PC-3 (cell line): ENCODE data around the gene PAPSS1. TPM values are rescaled to one million over a fixed set of nuclear protein-coding genes. Genes with fewer than 3 reads are reported as not detected.
"Not testable (repeated sequence)": the region's sequence is repeated elsewhere in the genome, so short reads cannot be mapped to it uniquely, and the experiment has no call there.

ENCODE experiments used
- ATAC-seq: fragments of 200-7000 bp; cut with Tn5 transposase; 2 replicates; pipeline ENCODE4 v1.9.1; 2020; ENCODE audit warnings: mild to moderate bottlenecking, moderate library complexity
- BruUV-seq: library from RNA; stranded (reverse); fragments of 400-500 nt; replicated peaks from 2 replicates; lab custom pipeline; 2021; lab: Mats Ljungman, UMichigan
- CTCF ChIA-PET: fragments of 300-600 bp; sonication (Branson Sonifier 250); formaldehyde crosslinking; loops from one replicate; lab custom pipeline; 2022; ENCODE audit warnings: antibody characterized with exemption; lab: Charles Lee
- POLR2A ChIA-PET: fragments of 300-600 bp; sonication (Branson Sonifier 250); formaldehyde crosslinking; loops from one replicate; lab custom pipeline; 2022; ENCODE audit warnings: antibody characterized with exemption; ENCODE audit not compliant: unreplicated experiment; lab: Charles Lee
- DNase-seq: peaks from one replicate; pipeline ENCODE4 v3.0.0-alpha.2; 2015
- H2AFZ ChIP-seq: fragments of 300-600 bp; sonication (generic); 2 replicates; pipeline ENCODE4 v1.6.0; 2016; ENCODE audit warnings: antibody characterized with exemption, low read length
- H3F3A ChIP-seq: fragments of 300-600 bp; sonication (generic); one replicate; pipeline ENCODE4 v1.6.0; 2017; ENCODE audit warnings: antibody characterized with exemption, low read length, control low read depth, mild to moderate bottlenecking; ENCODE audit not compliant: unreplicated experiment
- H3K27ac ChIP-seq: fragments of 300-600 bp; sonication (generic); 2 replicates; pipeline ENCODE4 v1.5.1; 2016; ENCODE audit warnings: mild to moderate bottlenecking, low read length
- H3K27me3 ChIP-seq: fragments of 300-600 bp; sonication (generic); 2 replicates; pipeline ENCODE4 v1.6.1; 2016; ENCODE audit warnings: low read length, mixed read lengths
- H3K36me3 ChIP-seq: fragments of 300-600 bp; sonication (generic); 2 replicates; pipeline ENCODE4 v1.6.1; 2016; ENCODE audit warnings: low read depth, mixed run types, low read length, mixed read lengths
- H3K4me1 ChIP-seq: fragments of 300-600 bp; sonication (generic); 2 replicates; pipeline ENCODE4 v1.5.1; 2016; ENCODE audit warnings: low read length; ENCODE audit not compliant: insufficient read depth
- H3K4me2 ChIP-seq: fragments of 300-600 bp; sonication (generic); 2 replicates; pipeline ENCODE4 v1.6.0; 2016; ENCODE audit warnings: low read length
- H3K4me3 ChIP-seq: fragments of 300-600 bp; sonication (generic); 2 replicates; pipeline ENCODE4 v1.5.1; 2016; ENCODE audit warnings: mild to moderate bottlenecking, low read length, mixed read lengths
- H3K79me2 ChIP-seq: fragments of 300-600 bp; sonication (generic); 2 replicates; pipeline ENCODE4 v1.6.1; 2017; ENCODE audit warnings: low read length, mixed read lengths
- H3K9ac ChIP-seq: fragments of 300-600 bp; sonication (generic); 2 replicates; pipeline ENCODE4 v1.6.0; 2016; ENCODE audit warnings: mild to moderate bottlenecking, low read length
- H3K9me2 ChIP-seq: fragments of 300-600 bp; sonication (generic); replicated peaks from 2 replicates; pipeline ENCODE4 v1.6.1; 2016; ENCODE audit warnings: mixed run types, low read length, mixed read lengths
- H3K9me3 ChIP-seq: fragments of 300-600 bp; sonication (generic); 2 replicates; pipeline ENCODE4 v1.6.1; 2016; ENCODE audit warnings: low read length, mixed read lengths
- H4K20me1 ChIP-seq: fragments of 300-600 bp; sonication (generic); 2 replicates; pipeline ENCODE4 v1.6.1; 2016; ENCODE audit warnings: low read length, mixed read lengths
- EZH2 ChIP-seq: fragments of 300-600 bp; sonication (generic); IDR thresholded peaks from one replicate; pipeline ENCODE4 v1.6.1; 2017; ENCODE audit warnings: antibody characterized with exemption, mild to moderate bottlenecking, low read length; ENCODE audit not compliant: unreplicated experiment
- EZH2phosphoT487 ChIP-seq: fragments of 300-600 bp; sonication (generic); IDR thresholded peaks from 2 replicates; pipeline ENCODE4 v1.6.1; 2018; ENCODE audit warnings: mild to moderate bottlenecking, antibody characterized with exemption, low read length, borderline replicate concordance
- intact Hi-C: fragments of 100-400 bp; cut with micrococcal nuclease; formaldehyde crosslinking; loops from 2 replicates; pipeline ENCODE4 v1.9.0; 2023
- total RNA-seq: library from RNA; depleted of rRNA; stranded (reverse); fragments of >200 nt; gene quantifications from 2 replicates; pipeline ENCODE4 v1.2.3, GENCODE V29; 2014
- TF ChIP-seq, protein P1 (sequence below): fragments of 300-600 bp; sonication (generic); conservative IDR thresholded peaks from 2 replicates; pipeline ENCODE4 v1.5.1; 2017; ENCODE audit warnings: antibody characterized with exemption, low read depth, mild to moderate bottlenecking, low read length

Gene PAPSS1
- total RNA-seq, 1 experiment from 2014 or later: 28.0 TPM

DNA sequence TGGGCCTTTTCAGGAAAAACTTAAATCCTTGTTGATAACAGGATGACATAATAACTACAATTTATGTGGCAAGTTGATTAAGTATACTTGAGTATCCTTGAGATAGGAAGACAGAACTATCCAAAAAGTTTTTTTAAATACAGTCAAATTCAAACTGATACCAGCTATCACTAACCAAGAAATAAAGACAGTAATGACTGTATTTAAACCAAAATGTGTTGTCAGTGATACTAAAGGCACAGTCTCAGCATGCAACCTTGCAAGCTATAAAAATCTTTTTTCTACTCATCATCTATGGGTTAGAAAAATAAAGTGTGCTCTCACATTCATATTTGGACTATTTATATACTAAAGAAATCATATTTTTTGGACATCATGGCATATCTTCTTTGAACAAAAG is 64.7 kb downstream of the PAPSS1 start:
- TF ChIP-seq, protein P1, sequence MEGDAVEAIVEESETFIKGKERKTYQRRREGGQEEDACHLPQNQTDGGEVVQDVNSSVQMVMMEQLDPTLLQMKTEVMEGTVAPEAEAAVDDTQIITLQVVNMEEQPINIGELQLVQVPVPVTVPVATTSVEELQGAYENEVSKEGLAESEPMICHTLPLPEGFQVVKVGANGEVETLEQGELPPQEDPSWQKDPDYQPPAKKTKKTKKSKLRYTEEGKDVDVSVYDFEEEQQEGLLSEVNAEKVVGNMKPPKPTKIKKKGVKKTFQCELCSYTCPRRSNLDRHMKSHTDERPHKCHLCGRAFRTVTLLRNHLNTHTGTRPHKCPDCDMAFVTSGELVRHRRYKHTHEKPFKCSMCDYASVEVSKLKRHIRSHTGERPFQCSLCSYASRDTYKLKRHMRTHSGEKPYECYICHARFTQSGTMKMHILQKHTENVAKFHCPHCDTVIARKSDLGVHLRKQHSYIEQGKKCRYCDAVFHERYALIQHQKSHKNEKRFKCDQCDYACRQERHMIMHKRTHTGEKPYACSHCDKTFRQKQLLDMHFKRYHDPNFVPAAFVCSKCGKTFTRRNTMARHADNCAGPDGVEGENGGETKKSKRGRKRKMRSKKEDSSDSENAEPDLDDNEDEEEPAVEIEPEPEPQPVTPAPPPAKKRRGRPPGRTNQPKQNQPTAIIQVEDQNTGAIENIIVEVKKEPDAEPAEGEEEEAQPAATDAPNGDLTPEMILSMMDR: no peak
- TF ChIP-seq EZH2 (no peak), EZH2phosphoT487 (no peak)
- Histone ChIP-seq H3K4me3 (no peak overlapping the region), H3K27ac (no peak overlapping the region), H4K20me1 (no peaks in the 10 kb centered on the region), H2AFZ (no peak overlapping the region), H3K9me3 (no peaks in the 10 kb centered on the region), H3F3A (no peaks in the 10 kb centered on the region), H3K79me2 (no peaks in the 10 kb centered on the region), H3K9me2 (no peaks in the 10 kb centered on the region), H3K27me3 (no peaks in the 10 kb centered on the region), H3K4me1 (no peaks in the 10 kb centered on the region), H3K4me2 (no peak overlapping the region), H3K36me3 (peaks cover 3% of the 10 kb centered on the region; the same call in 1 of the 2 replicates), H3K9ac (no peak overlapping the region)
- CTCF ChIA-PET: no interaction called here
- POLR2A ChIA-PET: no interaction called here
- no peak for DNase-seq
- no TSS peak for BruUV-seq
- intact Hi-C loops: no loop called here
- ATAC-seq: no peak

DNA sequence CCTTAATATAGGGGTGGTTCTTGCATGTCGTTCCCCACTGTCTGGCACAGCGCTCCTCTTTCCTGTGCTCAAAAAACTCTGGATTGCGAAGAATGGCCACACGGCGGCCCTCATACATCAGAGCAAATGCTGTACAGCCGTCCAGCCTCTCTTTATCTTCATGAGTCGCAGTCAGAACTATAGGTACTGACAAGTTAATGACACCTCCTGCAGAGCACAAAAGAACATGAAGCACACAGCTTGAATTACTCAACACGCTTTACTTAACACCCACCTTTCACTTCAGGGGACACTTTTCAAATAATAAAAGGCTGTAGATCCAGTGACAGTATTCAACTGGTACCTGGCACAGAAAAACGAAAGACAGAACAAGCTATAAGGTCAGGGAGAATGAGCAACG is 65.3 kb downstream of the PAPSS1 start:
- no peak overlapping the region for H2AFZ ChIP-seq
- H3K79me2 ChIP-seq: no peaks in the 10 kb centered on the region
- no peaks in the 10 kb centered on the region for H3K9me3 ChIP-seq
- CTCF ChIA-PET: no interaction called here
- H3K4me3 ChIP-seq: no peak overlapping the region
- no peaks in the 10 kb centered on the region for H3K4me1 ChIP-seq
- peaks cover 3% of the 10 kb centered on the region; the same call in 1 of the 2 replicates for H3K36me3 ChIP-seq
- H4K20me1 ChIP-seq: no peaks in the 10 kb centered on the region
- no peak overlapping the region for H3K27ac ChIP-seq
- no peak for TF ChIP-seq EZH2phosphoT487
- ATAC-seq (no peak), DNase-seq (no peak)
- H3K27me3 ChIP-seq: no peaks in the 10 kb centered on the region
- H3K9me2 ChIP-seq: no peaks in the 10 kb centered on the region
- POLR2A ChIA-PET: no interaction called here
- H3K4me2 ChIP-seq: no peak overlapping the region
- intact Hi-C loops: no loop called here
- H3F3A ChIP-seq: no peaks in the 10 kb centered on the region
- H3K9ac ChIP-seq: no peak overlapping the region
- BruUV-seq: no TSS peak

DNA sequence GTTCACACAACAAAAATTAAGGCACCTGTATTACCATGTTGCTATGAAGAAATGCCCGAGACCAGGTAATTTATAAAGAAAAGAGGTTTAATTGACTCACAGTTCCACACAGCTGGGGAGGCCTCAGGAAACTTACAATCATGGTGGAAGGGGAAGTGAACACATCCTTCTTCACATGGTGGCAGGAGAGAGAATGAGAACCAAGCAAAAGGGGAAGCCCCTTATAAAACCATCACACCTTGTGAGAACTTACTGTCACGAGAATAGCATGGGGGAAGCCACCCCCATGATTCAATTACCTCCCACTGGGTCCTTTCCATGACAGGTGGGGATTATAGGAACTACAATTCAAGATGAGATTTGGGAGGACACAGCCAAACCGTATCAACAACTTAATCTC is 68.6 kb downstream of the PAPSS1 start:
- DNase-seq, BruUV-seq, H2AFZ ChIP-seq, H3K27me3 ChIP-seq, H3F3A ChIP-seq, H3K79me2 ChIP-seq, H3K9ac ChIP-seq, H3K4me3 ChIP-seq, intact Hi-C loops, H3K4me2 ChIP-seq, H4K20me1 ChIP-seq, ATAC-seq, POLR2A ChIA-PET, CTCF ChIA-PET, H3K36me3 ChIP-seq, H3K9me3 ChIP-seq, H3K27ac ChIP-seq, H3K9me2 ChIP-seq, H3K4me1 ChIP-seq: not testable (repeated sequence)

DNA sequence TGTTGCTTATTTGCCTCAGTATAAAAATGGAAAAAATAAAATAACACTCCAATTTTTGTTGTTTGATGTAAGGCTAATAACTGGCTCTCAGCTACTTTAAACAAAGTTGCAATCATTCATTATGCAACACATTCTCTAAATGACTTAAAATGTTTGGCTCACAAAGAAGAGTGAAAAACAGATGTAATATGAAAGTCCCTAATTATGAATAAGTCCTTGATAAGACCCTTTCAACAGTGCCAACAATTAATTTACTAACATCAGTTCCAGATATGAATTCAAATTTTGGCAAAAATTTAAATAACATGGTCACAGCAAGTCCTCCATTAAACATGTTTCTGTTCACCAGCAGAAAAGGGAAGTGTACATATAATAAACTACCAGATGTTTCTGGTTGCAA is 69.8 kb downstream of the PAPSS1 start:
- Histone ChIP-seq H3K27ac (no peak overlapping the region), H3K9ac (no peak overlapping the region), H3K4me1 (no peaks in the 10 kb centered on the region), H4K20me1 (no peaks in the 10 kb centered on the region), H3K4me2 (no peak overlapping the region), H3K9me3 (no peaks in the 10 kb centered on the region), H3K27me3 (no peaks in the 10 kb centered on the region), H3F3A (no peaks in the 10 kb centered on the region), H3K4me3 (no peak overlapping the region), H2AFZ (no peak overlapping the region), H3K36me3 (peaks cover 3% of the 10 kb centered on the region; the same call in 1 of the 2 replicates), H3K79me2 (no peaks in the 10 kb centered on the region), H3K9me2 (no peaks in the 10 kb centered on the region)
- POLR2A ChIA-PET: no interaction called here
- intact Hi-C loops: no loop called here
- BruUV-seq: no TSS peak
- ATAC-seq: no peak
- TF ChIP-seq, protein P1: no peak
- TF ChIP-seq EZH2phosphoT487 (no peak), EZH2 (no peak)
- no peak for DNase-seq
- CTCF ChIA-PET: no interaction called here
